Fibroblast of peridontal ligament (primary cell): ENCODE data around the gene DRAP1.
A peak's percentile ranks its signal among the peaks of the same experiment; 100 is the strongest.
"Not testable (repeated sequence)": the region's sequence is repeated elsewhere in the genome, so short reads cannot be mapped to it uniquely, and the experiment has no call there.

ENCODE experiments used
- DNase-seq: peaks from one replicate; pipeline ENCODE4 v3.0.0-alpha.2; 2010; ENCODE audit errors: extremely low read depth

Gene DRAP1

GRCh38 chr11:65886826-65887722 lies 32.2 kb upstream of the DRAP1 start:
- no peak for DNase-seq

DNA sequence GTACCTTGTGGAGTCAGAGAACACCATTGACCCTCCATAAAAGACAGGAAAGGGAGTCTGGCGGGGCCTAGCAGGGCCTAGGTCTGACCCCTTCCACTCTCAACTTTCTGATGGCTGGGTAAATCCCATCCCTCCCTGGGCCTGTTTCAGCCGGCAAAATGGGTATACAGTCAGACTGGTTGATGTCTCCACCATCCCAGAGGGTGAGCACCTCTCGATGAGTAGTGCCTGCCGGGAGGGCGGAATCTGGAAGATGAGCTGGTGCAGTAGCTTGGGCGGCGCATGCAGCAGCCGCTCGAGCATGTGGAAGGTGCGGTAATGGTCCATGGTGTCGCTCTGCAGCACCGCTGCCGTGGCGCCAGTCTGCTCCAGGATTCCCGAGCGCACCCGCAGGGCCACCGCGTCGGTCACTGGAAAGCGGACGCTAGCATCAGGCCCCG lies 31.5 kb upstream of the DRAP1 start:
- no peak for DNase-seq

GRCh38 chr11:65888163-65888814 lies 30.9 kb upstream of the DRAP1 start, which contains the start of gene FIBP:
TSS of gene FIBP (minus strand) at chr11:65888471. CDS start at chr11:65888418, 53 bp downstream.
- peak; percentile 93 for DNase-seq

GRCh38 chr11:65890324-65891218 lies 28.7 kb upstream of the DRAP1 start, which contains the start of gene CCDC85B:
TSS of gene CCDC85B (plus strand) at chr11:65890673. CDS start at chr11:65890784, 111 bp downstream.
- peak; percentile 95 for DNase-seq

GRCh38 chr11:65891219-65892136 lies 27.7 kb upstream of the DRAP1 start:
- no peak for DNase-seq

GRCh38 chr11:65892137-65892540 lies 27.1 kb upstream of the DRAP1 start:
- not testable (repeated sequence) for DNase-seq

- DNase-seq = no peak
These were observed 26.4 kb upstream of the DRAP1 start for GRCh38 chr11:65892661-65893317.

DNA sequence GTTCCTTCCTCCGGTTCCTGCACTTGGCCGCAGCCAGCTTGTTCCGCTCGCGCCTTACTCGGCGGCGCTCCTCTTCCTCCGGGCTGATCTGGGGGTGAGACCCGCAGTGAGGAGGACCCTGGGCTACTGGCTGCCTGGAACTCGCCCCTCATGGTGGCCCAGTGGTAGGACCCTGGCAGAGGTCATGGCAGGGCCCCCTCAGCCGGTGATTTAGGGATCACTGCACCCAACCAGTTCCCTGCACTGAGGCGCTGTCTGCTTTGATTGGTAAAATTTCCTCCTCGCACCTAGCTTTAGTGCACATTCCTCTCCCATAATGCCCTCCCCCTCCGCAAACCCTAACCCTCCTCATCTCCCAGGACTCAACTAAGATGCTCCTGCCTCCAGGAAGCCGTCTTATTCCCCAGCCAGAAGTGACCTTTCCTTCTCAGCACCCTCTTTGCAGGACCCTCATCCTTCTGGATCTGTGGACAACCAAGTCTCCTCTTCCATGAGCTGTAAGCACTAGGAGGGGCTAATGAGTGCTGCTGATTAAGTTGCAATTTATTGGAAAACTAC lies 25.1 kb upstream of the DRAP1 start:
- no peak for DNase-seq

GRCh38 chr11:65895482-65895981 lies 23.7 kb upstream of the DRAP1 start:
- DNase-seq = no peak

DNA sequence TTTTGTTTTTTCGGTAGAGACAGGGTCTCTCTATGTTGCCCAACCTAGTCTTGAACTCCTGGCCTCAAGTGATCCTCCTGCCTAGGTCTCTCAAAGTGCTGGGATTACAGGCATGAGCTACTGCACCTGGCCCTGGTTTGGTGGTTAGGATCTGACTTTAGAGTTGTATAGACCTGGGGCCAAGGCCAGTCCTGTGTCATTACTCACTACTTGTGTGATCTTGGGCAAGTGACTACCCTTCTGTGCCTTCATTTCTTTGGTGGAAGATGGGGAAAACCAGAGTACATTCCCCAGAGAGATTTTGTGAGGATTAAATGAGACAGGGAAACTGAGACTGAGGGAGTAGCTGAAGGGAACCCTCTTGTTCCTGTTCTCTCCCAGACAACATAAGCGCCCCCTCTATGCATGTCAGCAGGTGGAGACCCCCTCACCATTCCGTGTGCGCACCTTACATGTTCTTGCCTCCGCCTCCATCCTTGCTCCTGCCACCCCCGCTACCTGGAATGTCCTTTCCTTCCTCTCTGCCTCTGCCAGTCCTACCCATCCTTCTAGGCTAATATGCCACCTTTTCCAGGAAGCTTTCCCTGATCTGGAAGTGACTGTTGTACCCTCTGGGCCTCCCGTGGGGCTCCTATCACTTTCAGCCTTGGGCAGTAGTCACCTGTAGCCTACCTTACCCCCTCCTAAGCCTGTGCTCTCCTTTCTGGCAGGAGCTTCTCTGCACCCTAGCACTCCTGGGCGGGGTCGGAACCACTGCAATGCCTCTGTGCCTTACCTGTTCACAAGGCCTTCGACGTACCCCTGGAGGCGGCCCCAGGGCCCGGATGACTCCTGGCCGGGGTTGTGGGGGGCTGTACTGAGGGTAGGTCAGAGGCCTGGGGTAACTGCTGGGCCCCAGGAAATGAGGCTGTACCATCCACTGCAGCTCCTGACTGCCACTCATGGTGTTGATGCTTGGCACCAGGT lies 22.9 kb upstream of the DRAP1 start:
- no peak for DNase-seq

DNA sequence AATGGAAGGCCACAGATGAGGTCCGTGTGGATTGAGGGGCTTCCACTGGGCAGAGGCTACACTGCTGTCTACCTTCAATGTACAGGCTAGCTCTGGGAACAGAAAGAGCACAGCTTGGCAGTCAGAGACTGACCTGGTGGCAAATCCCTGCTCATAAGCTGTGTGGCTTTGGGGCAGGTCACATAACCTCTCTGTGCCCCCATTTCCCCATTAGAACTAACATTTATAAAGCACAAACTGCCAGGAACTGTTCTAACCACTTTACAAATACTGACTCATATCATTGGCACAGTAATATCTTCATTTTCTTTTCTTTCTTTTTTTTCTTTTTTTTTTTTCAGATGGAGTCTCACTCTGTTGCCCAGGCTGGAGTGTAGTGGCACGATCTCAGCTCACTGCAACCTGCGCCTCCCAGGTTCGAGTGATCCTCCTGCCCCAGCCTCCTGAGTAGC lies 22.2 kb upstream of the DRAP1 start:
- DNase-seq = peak; percentile 57

- peak; percentile 41 for DNase-seq
These were observed 20.4 kb upstream of the DRAP1 start for GRCh38 chr11:65898656-65899355.

GRCh38 chr11:65899356-65900124 lies 19.7 kb upstream of the DRAP1 start:
- DNase-seq = peak; percentile 53

DNA sequence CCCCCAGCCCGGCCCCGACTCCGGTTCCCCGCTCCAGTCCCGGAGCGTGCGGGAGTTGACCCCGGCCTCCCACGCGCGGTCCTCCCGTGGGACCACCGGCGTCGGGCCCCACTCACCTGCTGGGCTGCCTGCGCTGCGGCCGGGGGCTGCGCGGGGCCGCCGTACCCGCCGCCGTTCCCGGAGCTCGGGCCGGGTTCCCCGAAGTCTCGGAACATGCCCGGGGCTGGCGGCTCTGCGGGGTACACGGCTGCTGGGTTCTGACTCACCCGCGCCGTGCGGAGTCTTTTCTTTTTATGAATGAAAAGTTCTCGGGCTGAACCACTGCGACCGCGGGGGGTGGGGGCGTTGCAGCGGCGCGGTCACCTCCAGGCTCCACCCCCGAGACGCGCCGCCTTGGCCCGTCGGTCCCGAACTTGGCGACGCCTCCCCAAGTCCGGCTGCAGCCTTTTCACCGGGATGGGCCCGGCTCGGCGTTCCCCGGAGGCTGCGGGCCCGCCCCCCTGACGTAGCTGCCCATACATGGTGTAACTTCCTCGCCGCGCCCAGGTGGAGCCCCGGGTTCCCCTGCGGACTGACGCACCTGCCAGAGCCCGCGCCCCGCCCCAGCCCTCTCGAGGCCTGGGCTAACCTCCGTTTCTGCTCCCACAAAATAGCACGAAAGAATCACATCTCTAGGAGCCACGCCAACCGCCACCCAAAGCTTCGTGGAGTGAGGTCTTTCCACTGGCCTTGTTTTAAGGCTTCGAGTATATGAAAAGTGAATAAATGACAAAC lies 18.9 kb upstream of the DRAP1 start, which contains the start of gene FOSL1:
TSS of gene FOSL1 (minus strand) at position 264 of the 774 bp plus-strand sequence. CDS start at position 215, 49 bp downstream.
- DNase-seq = peak; percentile 92

GRCh38 chr11:65900899-65901180 lies 18.4 kb upstream of the DRAP1 start:
- DNase-seq = no peak

- peak; percentile 80 for DNase-seq
These were observed 16.2 kb upstream of the DRAP1 start for GRCh38 chr11:65903068-65903481.
